ENCODE data around the gene DPPA4.

GRCh38 chr3:109313061-109313460 lies 24.3 kb downstream of the DPPA4 start:
- TF ChIP-seq CTCF (conservative IDR thresholded peaks at IDR 0.05) (no peak), EZH2 (IDR thresholded peaks at IDR 0.05; ENCODE audit: low read depth) (no peak)
